GM21526 (cell line): ENCODE results near the gene BEGAIN.

ENCODE experiments used
- ATAC-seq: cut with Tn5 transposase; IDR thresholded peaks from one replicate; pipeline ENCODE4 v1.9.1; 2021; ENCODE audit warnings: moderate library complexity; ENCODE audit not compliant: unreplicated experiment, low FRiP score

BEGAIN gene

GRCh38 chr14:100568998-100569733 is 18.1 kb downstream of the BEGAIN start:
- ATAC-seq, result no peak

GRCh38 chr14:100568164-100568997 is 18.8 kb downstream of the BEGAIN start:
- ATAC-seq, result no peak

GRCh38 chr14:100567877-100568163 is 19.4 kb downstream of the BEGAIN start:
- no peak for ATAC-seq

DNA sequence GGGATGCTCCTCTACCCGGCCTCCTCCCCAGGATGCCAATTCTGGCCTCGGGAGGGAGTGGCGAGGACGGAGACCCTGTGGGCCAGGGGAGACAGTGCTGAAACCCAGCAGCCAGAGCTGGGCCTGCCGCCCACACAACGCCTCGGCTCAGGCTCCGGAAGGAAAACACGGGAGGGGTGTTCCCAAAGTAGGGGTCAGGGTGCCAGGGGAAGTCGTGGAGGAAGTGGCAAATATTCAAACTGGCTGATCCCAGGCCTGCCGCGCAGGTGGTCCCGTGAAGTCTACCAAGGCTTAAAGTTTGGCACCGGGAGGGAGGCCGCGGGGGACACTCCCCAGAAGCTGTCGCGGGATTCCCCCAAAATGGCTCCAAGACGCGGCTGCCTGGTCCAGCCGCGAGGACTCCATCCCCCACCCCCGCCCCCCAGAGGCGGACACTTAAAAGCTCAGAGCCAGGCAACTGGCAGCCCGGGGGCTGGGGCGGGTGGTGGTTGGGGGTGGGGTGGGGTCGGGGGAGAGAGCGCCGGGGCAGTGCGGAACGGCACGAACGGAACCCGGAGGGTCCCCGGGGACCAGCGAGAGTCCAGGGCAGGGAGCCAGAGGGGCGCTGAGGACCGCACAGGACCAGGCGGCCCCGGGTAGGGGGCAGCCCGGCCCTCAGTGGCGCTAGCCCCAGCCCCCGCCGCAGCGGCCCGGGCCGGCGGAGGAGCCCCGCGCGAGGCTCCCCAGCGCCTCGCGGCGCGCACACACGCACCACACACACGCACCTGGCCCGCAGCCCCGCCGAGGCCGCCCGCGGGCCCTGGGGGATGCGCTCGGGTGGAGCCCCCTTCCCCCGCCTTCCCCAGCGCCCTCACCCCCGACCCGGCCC is 20.0 kb downstream of the BEGAIN start:
- no peak for ATAC-seq

DNA sequence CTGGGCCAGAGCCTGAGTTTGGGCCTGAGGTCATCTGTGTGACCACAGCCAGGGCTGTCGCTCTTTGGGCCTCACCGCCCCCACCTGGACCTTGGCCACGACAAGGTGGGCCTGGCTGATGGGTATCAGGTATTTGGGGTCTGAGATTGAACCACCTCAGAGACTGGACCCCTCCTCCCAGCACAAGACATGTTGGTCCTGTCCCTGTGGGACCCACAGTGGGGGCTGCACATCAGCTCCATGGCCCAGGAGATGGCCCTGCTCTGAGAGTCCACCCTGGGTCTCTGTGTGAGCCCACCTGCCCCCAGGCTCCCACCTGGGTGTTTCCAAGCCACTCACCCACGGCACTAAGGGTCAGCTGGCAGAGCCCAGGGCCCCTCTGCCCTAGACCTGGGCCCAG is 20.6 kb downstream of the BEGAIN start:
- ATAC-seq, result no peak

DNA sequence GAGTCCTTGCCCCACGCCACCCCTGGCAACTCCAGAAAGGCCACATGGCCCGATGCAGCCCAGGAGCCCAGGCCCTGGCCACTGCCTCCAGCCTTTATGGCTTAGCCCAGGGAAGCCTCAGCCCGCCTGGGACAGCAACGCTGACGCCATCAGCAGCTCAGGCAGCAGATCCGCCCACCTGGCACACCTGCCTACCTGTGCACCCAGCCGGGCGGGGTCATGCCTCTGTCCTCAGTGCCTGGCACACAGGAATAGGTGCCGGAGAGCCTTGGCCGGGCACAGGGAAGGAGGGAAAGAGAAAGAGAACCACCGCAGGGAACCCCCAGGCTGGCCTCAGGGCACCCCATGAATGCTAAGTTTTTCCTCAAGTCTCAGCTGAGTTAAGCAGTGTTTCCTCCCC is 21.1 kb downstream of the BEGAIN start:
- no peak for ATAC-seq

- no peak for ATAC-seq
Observed at GRCh38 chr14:100565650-100566049, 21.6 kb downstream of the BEGAIN start.

- no peak for ATAC-seq
Observed at GRCh38 chr14:100564512-100564911, 22.7 kb downstream of the BEGAIN start.

GRCh38 chr14:100562751-100563150 is 24.5 kb downstream of the BEGAIN start:
- ATAC-seq, result no peak

DNA sequence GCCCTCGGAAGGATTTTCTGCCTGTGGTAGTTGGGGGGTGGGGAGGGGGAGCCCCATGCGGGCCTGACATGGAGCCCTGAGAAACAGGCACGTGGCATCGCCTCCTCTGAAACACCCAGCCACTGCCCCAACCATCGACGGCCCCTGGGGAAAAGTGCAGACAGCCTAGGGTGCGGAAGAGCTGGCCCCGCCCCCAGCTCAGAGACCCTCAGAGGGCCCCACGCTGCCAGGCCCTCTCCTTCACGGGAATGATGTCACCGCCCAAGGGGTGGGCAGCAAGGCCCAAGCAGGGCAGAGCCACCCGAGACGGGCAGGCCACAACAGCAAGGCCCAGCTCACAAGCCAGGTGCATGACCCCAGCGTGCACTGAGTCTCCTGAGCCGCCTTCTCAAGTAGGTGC is 26.2 kb downstream of the BEGAIN start:
- no peak for ATAC-seq

DNA sequence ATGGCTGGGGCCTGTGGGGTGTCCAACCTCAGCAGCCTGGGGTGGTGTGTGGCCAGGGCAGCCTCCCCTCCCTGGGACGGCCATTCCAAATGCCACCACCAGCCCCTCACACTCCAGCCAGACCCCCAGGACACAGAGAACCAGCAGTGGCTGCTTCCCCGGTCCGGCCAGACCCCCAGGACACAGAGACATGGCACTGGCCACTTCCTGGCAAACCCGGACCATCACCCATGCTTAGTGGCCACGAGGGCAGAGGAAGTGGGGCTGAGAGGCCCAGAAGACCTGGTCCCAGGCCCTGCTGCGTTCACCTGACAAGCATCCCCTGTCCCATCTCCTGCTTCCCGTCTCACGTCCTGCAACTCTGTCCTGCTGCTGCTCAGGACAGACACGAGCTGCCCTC is 26.7 kb downstream of the BEGAIN start:
- no peak for ATAC-seq

DNA sequence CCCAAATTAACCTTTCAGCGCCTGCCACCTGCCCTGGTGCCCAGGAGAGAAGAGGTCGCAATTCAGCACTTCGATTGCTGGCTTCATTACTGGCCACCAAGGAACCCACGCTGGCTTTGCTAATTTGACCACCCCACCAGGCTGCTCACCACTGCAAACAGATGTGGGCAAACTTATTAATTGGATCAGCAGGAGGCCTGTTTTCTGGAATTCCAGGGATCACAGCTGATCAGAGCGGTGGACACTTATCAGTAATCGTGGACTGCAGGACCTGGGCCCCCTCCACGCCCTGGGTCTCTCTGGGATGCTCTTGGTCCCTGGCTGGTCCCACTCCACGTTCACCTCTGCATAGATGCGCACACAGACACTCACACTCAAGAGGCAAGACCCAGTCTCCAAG is 27.8 kb downstream of the BEGAIN start:
- no peak for ATAC-seq

DNA sequence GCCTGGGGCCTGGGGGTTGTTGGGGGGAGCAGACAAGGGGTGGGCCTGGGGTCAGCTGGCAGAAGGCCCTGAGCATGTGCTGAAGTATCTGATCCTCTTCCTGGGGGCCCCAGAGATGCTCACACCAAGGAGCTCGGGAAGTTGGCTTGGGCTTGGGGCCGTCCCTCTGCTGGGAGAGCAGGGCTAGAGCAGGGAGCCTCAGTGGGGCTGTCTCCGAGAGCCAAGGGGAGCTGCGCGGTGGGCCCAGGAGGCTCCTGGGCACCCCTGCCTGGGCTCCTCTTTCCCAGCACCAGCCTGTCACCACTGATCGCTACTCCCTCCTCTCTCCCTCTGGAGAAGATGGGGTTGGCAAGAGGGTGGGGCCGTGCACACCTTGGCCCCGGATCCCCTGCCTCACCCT is 28.3 kb downstream of the BEGAIN start:
- ATAC-seq, result no peak

DNA sequence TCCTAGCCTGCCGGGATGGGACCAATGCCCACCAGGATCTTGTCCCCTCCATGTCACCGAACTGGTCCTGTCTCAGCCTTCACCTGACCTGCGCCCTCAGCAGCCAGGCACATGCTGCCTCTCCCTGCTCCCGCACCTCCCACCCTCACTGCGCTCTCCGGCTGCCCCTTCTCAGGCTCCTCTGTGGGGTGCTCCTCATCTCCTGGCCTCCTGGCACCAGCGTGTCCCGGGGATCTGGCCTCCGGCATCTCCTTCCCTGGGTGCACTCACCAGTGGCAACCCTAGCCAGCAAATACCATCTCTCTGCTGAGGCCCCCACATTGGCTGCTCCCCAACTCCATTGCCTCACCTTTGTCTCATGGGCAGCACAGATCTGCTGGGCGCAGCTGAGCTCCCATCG is 29.0 kb downstream of the BEGAIN start:
- no peak for ATAC-seq

- ATAC-seq, result no peak
Observed at GRCh38 chr14:100557658-100558057, 29.6 kb downstream of the BEGAIN start.

GRCh38 chr14:100556936-100557505 is 30.2 kb downstream of the BEGAIN start:
- no peak for ATAC-seq

- ATAC-seq, result no peak
Observed at GRCh38 chr14:100556140-100556475, 31.1 kb downstream of the BEGAIN start.

DNA sequence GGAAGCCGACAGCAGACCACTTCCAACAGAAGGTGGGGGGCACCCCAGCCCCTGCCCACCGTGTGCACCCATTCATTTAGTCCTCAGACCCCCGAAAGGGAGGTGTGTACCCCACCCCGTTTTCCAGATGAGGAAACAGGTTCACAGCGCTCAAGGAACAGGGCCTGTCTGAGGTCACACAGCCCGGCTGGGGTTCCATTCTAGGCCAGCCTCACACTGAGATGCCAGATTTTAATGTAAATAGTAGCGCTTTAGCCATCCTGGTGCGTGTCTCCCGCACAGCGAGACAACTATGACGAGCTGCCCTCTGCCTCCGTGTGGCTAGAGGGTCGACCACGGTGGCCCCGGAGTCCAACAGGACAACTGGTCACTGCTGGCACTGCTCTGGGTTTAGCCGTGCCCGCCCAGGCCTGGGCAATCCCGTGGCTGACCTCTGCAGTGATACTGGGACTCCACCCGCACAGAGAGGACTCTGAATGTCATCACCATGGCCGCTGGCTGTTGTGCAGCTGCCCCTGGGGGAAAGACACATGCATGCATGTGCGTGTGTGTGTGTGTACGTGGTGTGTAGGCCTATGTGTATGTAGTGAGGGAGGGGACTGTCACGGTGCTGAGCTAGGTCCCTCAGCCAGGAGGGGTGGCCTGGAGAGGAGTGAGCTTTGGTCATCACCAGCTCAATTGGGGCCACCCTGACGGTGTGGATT is 31.6 kb downstream of the BEGAIN start:
- ATAC-seq, result no peak

DNA sequence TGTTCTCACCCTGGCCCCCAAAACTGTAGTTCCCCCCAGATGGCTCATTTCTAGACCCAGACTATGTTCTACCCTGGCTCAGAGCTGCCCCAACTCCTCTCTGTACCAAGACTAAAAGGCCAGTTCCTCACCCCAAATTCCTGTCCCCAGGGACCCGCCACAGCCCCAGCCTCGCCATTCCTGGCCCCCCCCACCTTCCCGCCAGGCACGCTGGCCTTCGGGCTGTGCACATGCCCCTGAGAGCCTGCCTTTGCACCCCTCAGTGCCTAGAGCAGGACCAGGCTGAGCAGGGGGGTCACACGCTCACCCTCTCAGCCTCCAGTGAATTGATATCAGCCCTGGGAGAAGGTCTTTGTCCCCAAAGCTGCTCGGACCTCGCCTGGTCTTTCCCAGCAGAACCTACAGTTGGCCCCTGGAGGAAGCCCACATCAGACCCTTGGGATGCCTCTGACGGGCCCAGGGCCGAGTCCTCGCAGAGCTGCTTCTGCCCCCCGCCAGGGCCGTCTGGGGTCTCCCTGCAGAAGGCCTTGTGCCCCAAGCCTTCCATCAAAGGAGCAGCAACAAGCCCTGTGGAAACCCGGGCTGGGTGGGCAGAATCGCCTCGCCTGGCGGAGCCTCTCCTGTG is 32.4 kb downstream of the BEGAIN start:
- ATAC-seq, result no peak

DNA sequence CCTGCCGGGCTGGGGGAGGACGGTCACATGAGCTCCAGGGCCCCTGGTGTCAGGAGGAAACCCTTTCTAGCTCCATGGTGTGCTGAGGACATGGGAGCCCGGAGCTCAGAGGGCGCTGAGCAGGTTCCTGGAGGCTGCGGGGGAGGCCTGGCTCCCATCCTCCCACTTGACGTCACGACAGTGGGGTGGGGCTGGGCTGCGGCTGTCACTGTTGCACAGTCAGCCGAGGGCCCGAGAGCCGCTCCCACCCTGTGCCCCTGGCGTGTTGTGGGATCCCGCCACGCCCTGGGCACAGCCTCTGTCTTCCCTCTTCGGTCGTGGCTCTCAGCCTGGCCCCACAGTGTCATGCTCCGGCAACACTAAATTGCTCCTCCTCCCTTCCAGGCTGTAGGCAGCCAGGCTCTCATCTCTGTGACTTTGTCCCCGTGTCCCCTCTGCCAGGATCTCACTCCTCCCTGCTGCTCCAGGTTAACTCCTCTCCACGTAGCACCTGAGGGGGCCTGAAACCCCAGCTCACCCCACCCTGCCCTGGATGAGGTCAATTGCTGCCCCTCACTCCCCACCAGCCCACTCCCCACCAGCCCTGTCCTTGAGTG is 33.0 kb downstream of the BEGAIN start:
- no peak for ATAC-seq
